H1 (cell line): ENCODE results near the gene FRMD3. TPM values are rescaled to one million over a fixed set of nuclear protein-coding genes. Genes with fewer than 3 reads are reported as not detected.

Experiments
- CTCF ChIA-PET: fragments of 300-600 bp; sonication (Branson Sonifier 250); formaldehyde crosslinking; loops from one replicate; lab custom pipeline; 2021; ENCODE audit not compliant: partially characterized antibody; lab: Charles Lee
- POLR2A ChIA-PET: fragments of 300-600 bp; sonication (Branson Sonifier 250); formaldehyde crosslinking; loops from one replicate; lab custom pipeline; 2021; ENCODE audit warnings: inconsistent platforms; ENCODE audit not compliant: partially characterized antibody; lab: Charles Lee
- DNase-seq, 2 experiments: peaks; one replicate each; pipeline versions ENCODE4 v3.0.0 to v3.0.0-alpha.2; 2010 to 2022; ENCODE audit warnings: low spot score in 2 of 2, low read depth in 1 of 2, mixed read lengths in 1 of 2
- FAIRE-seq: peaks from 2 replicates; lab custom pipeline; 2011; peaks lifted over from hg19 to GRCh38; lab: Jason Lieb, UNC
- H2AFZ ChIP-seq: 2 replicates; pipeline ENCODE4 v1.8.1; 2012; ENCODE audit warnings: low read length, inconsistent platforms
- H2AK5ac ChIP-seq: 2 replicates; pipeline ENCODE4 v1.6.1; 2013; ENCODE audit warnings: low read depth, low read length
- H2BK120ac ChIP-seq: replicated peaks from 2 replicates; pipeline ENCODE3; 2013; ENCODE audit warnings: low read depth, low read length, inconsistent platforms
- H2BK12ac ChIP-seq: 2 replicates; pipeline ENCODE4 v1.6.1; 2013; ENCODE audit warnings: low read depth, low read length
- H2BK15ac ChIP-seq: 2 replicates; pipeline ENCODE4 v1.6.1; 2013; ENCODE audit warnings: low read length
- H2BK20ac ChIP-seq: 2 replicates; pipeline ENCODE4 v1.6.1; 2013; ENCODE audit warnings: low read length
- H2BK5ac ChIP-seq: 2 replicates; pipeline ENCODE4 v1.6.1; 2013; ENCODE audit warnings: low read depth, low read length
- H3K14ac ChIP-seq: 2 replicates; pipeline ENCODE4 v1.6.1; 2013; ENCODE audit warnings: inconsistent platforms; ENCODE audit not compliant: insufficient read length
- H3K18ac ChIP-seq: 2 replicates; pipeline ENCODE4 v1.6.1; 2013; ENCODE audit warnings: low read length; ENCODE audit errors: extremely low read depth
- H3K23ac ChIP-seq: 2 replicates; pipeline ENCODE4 v1.6.1; 2013; ENCODE audit warnings: inconsistent platforms; ENCODE audit not compliant: insufficient read length
- H3K23me2 ChIP-seq: 2 replicates; pipeline ENCODE4 v1.6.1; 2013; ENCODE audit warnings: low read depth, low read length
- H3K27ac ChIP-seq: 2 replicates; pipeline ENCODE4 v1.6.1; 2011; ENCODE audit warnings: low read depth, low read length, inconsistent platforms
- H3K27me3 ChIP-seq, 4 experiments: replicated peaks in 1 of 4; 1 replicate in 1 of 4; 2 replicates in 3 of 4; pipeline versions ENCODE4 v1.6.1 to v1.8.1; 2011 to 2013; ENCODE audit warnings: low read length in 3 of 4, mild to moderate bottlenecking in 3 of 4, inconsistent platforms in 2 of 4, mixed read lengths in 2 of 4, moderate library complexity in 1 of 4; ENCODE audit not compliant: control insufficient read depth in 3 of 4, insufficient read depth in 3 of 4; ENCODE audit errors: extremely low read depth in 1 of 4
- H3K36me3 ChIP-seq, 4 experiments: 2 replicates each; pipeline versions ENCODE4 v1.6.1 to v1.8.1; 2011 to 2013; ENCODE audit warnings: mild to moderate bottlenecking in 4 of 4, low read length in 3 of 4, moderate library complexity in 2 of 4, control low read depth in 1 of 4, inconsistent platforms in 1 of 4; ENCODE audit not compliant: insufficient read depth in 4 of 4, control insufficient read depth in 2 of 4
- H3K4ac ChIP-seq: replicated peaks from 2 replicates; pipeline ENCODE3; 2013; ENCODE audit warnings: low read length, low read depth, mixed read lengths, inconsistent platforms; ENCODE audit not compliant: insufficient read length
- H3K4me1 ChIP-seq, 4 experiments: replicated peaks in 1 of 4; 1 replicate in 1 of 4; 2 replicates in 3 of 4; pipeline versions ENCODE4 v1.6.1 to v1.8.1; 2011 to 2013; ENCODE audit warnings: low read length in 3 of 4, inconsistent platforms in 2 of 4, mixed read lengths in 1 of 4; ENCODE audit not compliant: insufficient read depth in 4 of 4, control insufficient read depth in 3 of 4
- H3K4me2 ChIP-seq, 2 experiments: 2 replicates each; pipeline versions ENCODE4 v1.6.1 to v1.8.1; 2011 to 2013; ENCODE audit warnings: low read depth in 2 of 2, low read length in 2 of 2, control low read depth in 1 of 2, inconsistent platforms in 1 of 2, mild to moderate bottlenecking in 1 of 2; ENCODE audit not compliant: insufficient read depth in 1 of 2
- H3K4me3 ChIP-seq, 4 experiments: fragments of 200-600, 300-600 bp in 1 of 4; sonication (generic), shearing (Covaris generic), sonication (Bioruptor Twin) in 1 of 4; 2 replicates each; pipeline versions ENCODE4 v1.5.1 to v1.8.1; 2011 to 2016; ENCODE audit warnings: low read length in 4 of 4, low read depth in 3 of 4, control low read depth in 2 of 4, inconsistent platforms in 2 of 4, mild to moderate bottlenecking in 2 of 4, mixed read lengths in 1 of 4, moderate library complexity in 1 of 4; ENCODE audit not compliant: insufficient read depth in 2 of 4; ENCODE audit errors: extremely low read depth in 1 of 4
- H3K56ac ChIP-seq: replicated peaks from 2 replicates; pipeline ENCODE3; 2013; ENCODE audit warnings: low read depth, mild to moderate bottlenecking, mixed read lengths, low read length, inconsistent platforms; ENCODE audit not compliant: insufficient read length
- H3K79me1 ChIP-seq: 2 replicates; pipeline ENCODE4 v1.6.1; 2013; ENCODE audit warnings: low read depth, low read length, control low read depth
- H3K79me2 ChIP-seq, 2 experiments: 2 replicates each; pipeline versions ENCODE4 v1.6.1 to v1.8.1; 2012 to 2013; ENCODE audit warnings: low read length in 2 of 2, mild to moderate bottlenecking in 2 of 2, inconsistent platforms in 1 of 2; ENCODE audit not compliant: insufficient read depth in 2 of 2, control insufficient read depth in 1 of 2
- H3K9ac ChIP-seq, 4 experiments: replicated peaks in 1 of 4; 1 replicate in 1 of 4; 2 replicates in 3 of 4; pipeline versions ENCODE4 v1.6.1 to v1.8.1; 2011 to 2013; ENCODE audit warnings: low read depth in 3 of 4, low read length in 3 of 4, control low read depth in 2 of 4, mild to moderate bottlenecking in 2 of 4, moderate library complexity in 2 of 4, inconsistent platforms in 1 of 4; ENCODE audit errors: extremely low read depth in 1 of 4
- H3K9me3 ChIP-seq, 2 experiments: 2 replicates each; pipeline versions ENCODE4 v1.6.1 to v1.8.1; 2012 to 2013; ENCODE audit warnings: mild to moderate bottlenecking in 2 of 2, moderate library complexity in 2 of 2, control low read depth in 1 of 2, inconsistent platforms in 1 of 2, low read depth in 1 of 2, low read length in 1 of 2, mixed read lengths in 1 of 2; ENCODE audit not compliant: insufficient read depth in 2 of 2
- H4K20me1 ChIP-seq, 2 experiments: replicated peaks in 1 of 2; 2 replicates each; pipeline versions ENCODE3 to v1.8.1; 2011 to 2013; ENCODE audit warnings: inconsistent platforms in 2 of 2, low read length in 2 of 2, mild to moderate bottlenecking in 1 of 2; ENCODE audit not compliant: insufficient read depth in 2 of 2, control insufficient read depth in 1 of 2
- H4K5ac ChIP-seq: 2 replicates; pipeline ENCODE4 v1.6.1; 2013; ENCODE audit warnings: low read length, low read depth, mixed read lengths, inconsistent platforms; ENCODE audit not compliant: insufficient read length
- H4K8ac ChIP-seq: 2 replicates; pipeline ENCODE4 v1.8.0; 2013; ENCODE audit warnings: mild to moderate bottlenecking, moderate library complexity, low read length, inconsistent platforms; ENCODE audit not compliant: insufficient read depth; ENCODE audit errors: extremely low read depth
- H4K91ac ChIP-seq: replicated peaks from 2 replicates; pipeline ENCODE3; 2013; ENCODE audit warnings: low read length, mixed read lengths, inconsistent platforms; ENCODE audit not compliant: insufficient read length
- ATF2 ChIP-seq: IDR thresholded peaks from 2 replicates; pipeline ENCODE4 v1.6.1; 2012; ENCODE audit warnings: low read length, inconsistent platforms
- SIN3A ChIP-seq, 2 experiments: IDR thresholded peaks in 1 of 2; conservative IDR thresholded peaks in 1 of 2; 2 replicates each; pipeline ENCODE4 v1.6.1; 2011 to 2012; ENCODE audit warnings: low read length in 2 of 2, improper control_type of control experiment in 1 of 2, low read depth in 1 of 2, mild to moderate bottlenecking in 1 of 2
- WGBS, 2 experiments: shearing (Covaris generic) in 1 of 2; methylation state at CpG; one replicate each; pipeline versions ENCODE4 v1.1.6 to v1.1.7; 2013 to 2015; ENCODE audit warnings: low lambda C conversion rate in 2 of 2, mixed read lengths in 2 of 2, inconsistent platforms in 1 of 2, low coverage in 1 of 2, missing lambda C conversion rate in 1 of 2; ENCODE audit not compliant: insufficient replicate concordance in 2 of 2, insufficient coverage in 1 of 2, insufficient read length in 1 of 2; ENCODE audit errors: extremely low coverage in 1 of 2, missing lambda C conversion rate in 1 of 2; 5-methylcytosine and 5-hydroxymethylcytosine counted together
- polyA plus RNA-seq, 7 experiments: library from polyadenylated mRNA; depleted of rRNA in 3 of 7; stranded (reverse) in 5 of 7; unstranded in 2 of 7; fragments of >200 nt in 5 of 7; fragments of 200-250 nt in 2 of 7; gene quantifications; 1 replicate in 5 of 7; 2 replicates in 1 of 7; 4 replicates in 1 of 7; pipeline versions ENCODE4 v1.2.1 to v1.2.3, GENCODE V29; 2011 to 2013; ENCODE audit warnings: missing spikeins in 2 of 7, mixed read lengths in 2 of 7
- total RNA-seq: library from RNA; stranded (reverse); fragmentation: NEBNext Ultra II Directional; extraction: Animal tissue kit (Norgen Biotek cat#: 25700); gene quantifications from 2 replicates; pipeline ENCODE4 v1.2.1, GENCODE V29; 2021

The FRMD3 gene
- total and polyA plus RNA-seq, 2 of the 8 experiments (the other 6 are each of a cell fraction or from before 2014, with no cell fraction given) = 0.15 to 1.4 TPM

- Histone ChIP-seq H3K79me2 (no peaks in the 10 kb centered on the region), H2AFZ (no peak overlapping the region), H4K5ac (no peak overlapping the region), H3K9ac (no peak overlapping the region), H3K23me2 (no peaks in the 10 kb centered on the region), H4K91ac (no peak overlapping the region), H4K20me1 (no peaks in the 10 kb centered on the region), H3K9me3 (no peaks in the 10 kb centered on the region), H3K4ac (no peak overlapping the region), H3K4me2 (no peak overlapping the region), H2BK15ac (no peak overlapping the region), H4K8ac (no peak overlapping the region), H3K4me3 (no peak overlapping the region), H3K27ac (no peak overlapping the region), H3K4me1 (no peaks in the 10 kb centered on the region), H3K23ac (no peak overlapping the region), H2BK5ac (no peak overlapping the region), H3K79me1 (no peaks in the 10 kb centered on the region), H2BK120ac (no peak overlapping the region), H2AK5ac (no peak overlapping the region), H2BK12ac (no peak overlapping the region), H3K27me3 (no peaks in the 10 kb centered on the region), H3K18ac (no peak overlapping the region), H2BK20ac (no peak overlapping the region), H3K36me3 (no peaks in the 10 kb centered on the region), H3K14ac (no peak overlapping the region), H3K56ac (no peak overlapping the region)
- CTCF ChIA-PET = interaction anchor here (1.4 to 1.7 kb wide), 3 partner anchors 9 to 84 kb away, joined by 3 to 8 read pairs (median 4); no protein-coding TSS in a partner anchor
- WGBS, 2 experiments = 88% methylated on average over 2 of the region's 2 CpGs; no CpG with 5 or more reads in 1 of the 2 experiments
- DNase-seq = no peak
- POLR2A ChIA-PET = no interaction called here
- TF ChIP-seq SIN3A (conservative IDR thresholded peaks at IDR 0.05 in 1 of 2, IDR thresholded peaks at IDR 0.05 in 1 of 2; ENCODE audit: low read depth in 1 of 2, low read length in 2 of 2) (peak; percentile 81 to 84; a peak in 3 of 4 replicates), ATF2 (no peak)
- no peak for FAIRE-seq
Measured at GRCh38 chr9:83296123-83296522, 242.1 kb downstream of the FRMD3 start.
